MM.1S (cell line): ENCODE results near the gene OR14J1.

Experiments
- EZH2 ChIP-seq: fragments of 300-600 bp; sonication (generic); optimal IDR thresholded peaks from 2 replicates; pipeline ENCODE3; 2017; ENCODE audit warnings: low read depth, mild to moderate bottlenecking, antibody characterized with exemption, low read length, mixed read lengths
- TF ChIP-seq, protein P1 (sequence below): fragments of 300-600 bp; sonication (generic); IDR thresholded peaks from 2 replicates; pipeline ENCODE4 v1.5.1; 2016; ENCODE audit warnings: antibody characterized with exemption, low read length, mixed read lengths

DNA sequence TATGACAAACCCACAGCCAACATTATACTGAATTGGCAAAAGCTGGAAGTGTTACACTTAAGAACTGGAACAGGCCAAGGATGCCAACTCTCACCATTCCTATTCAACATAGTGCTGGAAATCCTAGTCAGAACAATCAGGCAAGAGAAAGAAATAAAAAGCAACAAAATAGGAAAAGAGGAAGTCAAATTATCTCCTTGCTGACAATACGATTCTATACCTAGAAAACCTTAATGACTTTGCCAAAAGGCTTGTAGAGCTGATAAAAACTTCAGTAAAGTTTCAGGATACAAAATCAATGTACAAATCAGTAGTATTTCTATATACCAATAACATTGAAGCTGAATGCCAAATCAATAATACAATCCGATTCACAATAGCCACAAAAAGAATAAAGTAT lies 34.8 kb downstream of the OR14J1 start:
- TF ChIP-seq, protein P1, sequence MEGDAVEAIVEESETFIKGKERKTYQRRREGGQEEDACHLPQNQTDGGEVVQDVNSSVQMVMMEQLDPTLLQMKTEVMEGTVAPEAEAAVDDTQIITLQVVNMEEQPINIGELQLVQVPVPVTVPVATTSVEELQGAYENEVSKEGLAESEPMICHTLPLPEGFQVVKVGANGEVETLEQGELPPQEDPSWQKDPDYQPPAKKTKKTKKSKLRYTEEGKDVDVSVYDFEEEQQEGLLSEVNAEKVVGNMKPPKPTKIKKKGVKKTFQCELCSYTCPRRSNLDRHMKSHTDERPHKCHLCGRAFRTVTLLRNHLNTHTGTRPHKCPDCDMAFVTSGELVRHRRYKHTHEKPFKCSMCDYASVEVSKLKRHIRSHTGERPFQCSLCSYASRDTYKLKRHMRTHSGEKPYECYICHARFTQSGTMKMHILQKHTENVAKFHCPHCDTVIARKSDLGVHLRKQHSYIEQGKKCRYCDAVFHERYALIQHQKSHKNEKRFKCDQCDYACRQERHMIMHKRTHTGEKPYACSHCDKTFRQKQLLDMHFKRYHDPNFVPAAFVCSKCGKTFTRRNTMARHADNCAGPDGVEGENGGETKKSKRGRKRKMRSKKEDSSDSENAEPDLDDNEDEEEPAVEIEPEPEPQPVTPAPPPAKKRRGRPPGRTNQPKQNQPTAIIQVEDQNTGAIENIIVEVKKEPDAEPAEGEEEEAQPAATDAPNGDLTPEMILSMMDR: no peak
- TF ChIP-seq EZH2: no peak
